ENCODE measurements around the gene ENTPD5.

DNA sequence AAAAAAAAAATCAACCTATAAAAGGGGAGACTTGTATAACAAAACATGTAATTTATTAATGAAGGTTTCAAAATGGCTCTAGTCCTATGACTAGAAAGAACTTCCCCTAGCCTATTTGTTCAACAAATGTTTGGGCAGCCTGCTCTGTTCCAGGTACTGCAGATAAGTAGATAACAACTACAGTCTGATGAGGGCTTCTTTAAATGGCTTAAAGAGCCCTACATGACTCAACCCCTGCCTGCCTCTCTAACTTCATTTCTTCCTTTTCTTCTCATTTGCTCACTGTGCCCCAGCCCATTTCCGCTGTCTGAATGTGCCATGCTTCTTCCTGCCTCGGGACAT lies 43.7 kb upstream of the ENTPD5 start:
- TF ChIP-seq POLR2AphosphoS5 (IDR thresholded peaks at IDR 0.05) (no peak), EP300 (conservative IDR thresholded peaks at IDR 0.05; ENCODE audit: poor library complexity, severe bottlenecking) (no peak), MXI1 (conservative IDR thresholded peaks at IDR 0.05; ENCODE audit: poor library complexity, severe bottlenecking) (no peak), REST (IDR thresholded peaks at IDR 0.05; ENCODE audit: borderline replicate concordance) (no peak), EZH2 (IDR thresholded peaks at IDR 0.05; ENCODE audit: borderline replicate concordance, insufficient read depth, low read length, poor library complexity, severe bottlenecking) (no peak), RAD21 (conservative IDR thresholded peaks at IDR 0.05) (no peak), TAF1 (IDR thresholded peaks at IDR 0.05; ENCODE audit: low read depth) (no peak)
- TF ChIP-seq, protein P1, sequence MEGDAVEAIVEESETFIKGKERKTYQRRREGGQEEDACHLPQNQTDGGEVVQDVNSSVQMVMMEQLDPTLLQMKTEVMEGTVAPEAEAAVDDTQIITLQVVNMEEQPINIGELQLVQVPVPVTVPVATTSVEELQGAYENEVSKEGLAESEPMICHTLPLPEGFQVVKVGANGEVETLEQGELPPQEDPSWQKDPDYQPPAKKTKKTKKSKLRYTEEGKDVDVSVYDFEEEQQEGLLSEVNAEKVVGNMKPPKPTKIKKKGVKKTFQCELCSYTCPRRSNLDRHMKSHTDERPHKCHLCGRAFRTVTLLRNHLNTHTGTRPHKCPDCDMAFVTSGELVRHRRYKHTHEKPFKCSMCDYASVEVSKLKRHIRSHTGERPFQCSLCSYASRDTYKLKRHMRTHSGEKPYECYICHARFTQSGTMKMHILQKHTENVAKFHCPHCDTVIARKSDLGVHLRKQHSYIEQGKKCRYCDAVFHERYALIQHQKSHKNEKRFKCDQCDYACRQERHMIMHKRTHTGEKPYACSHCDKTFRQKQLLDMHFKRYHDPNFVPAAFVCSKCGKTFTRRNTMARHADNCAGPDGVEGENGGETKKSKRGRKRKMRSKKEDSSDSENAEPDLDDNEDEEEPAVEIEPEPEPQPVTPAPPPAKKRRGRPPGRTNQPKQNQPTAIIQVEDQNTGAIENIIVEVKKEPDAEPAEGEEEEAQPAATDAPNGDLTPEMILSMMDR (IDR thresholded peaks at IDR 0.05; ENCODE audit: poor library complexity, severe bottlenecking): no peak
